A549 (cell line): ENCODE results near the gene PASK. TPM values are rescaled to one million over a fixed set of nuclear protein-coding genes. Genes with fewer than 3 reads are reported as not detected.

Source experiments
- ATAC-seq, 2 experiments: fragments of 200-7000 bp in 1 of 2; fragments of >200 bp in 1 of 2; cut with Nextera tagmentation in 1 of 2; cut with Tn5 transposase in 1 of 2; 3 replicates each; pipeline versions ENCODE4 v1.8.0 to v1.9.1; 2018 to 2020; ENCODE audit warnings: mild to moderate bottlenecking in 1 of 2, moderate library complexity in 1 of 2
- CTCF ChIA-PET: fragments of 300-600 bp; sonication (Branson Sonifier 250); formaldehyde crosslinking; extraction: SDS; loops from one replicate; lab custom pipeline; 2021; ENCODE audit warnings: antibody characterized with exemption, inconsistent platforms; lab: Yijun Ruan, JAX
- POLR2A ChIA-PET: fragments of 350-600 bp; formaldehyde crosslinking; extraction: SDS; loops from one replicate; lab custom pipeline; 2021; ENCODE audit warnings: antibody characterized with exemption, inconsistent platforms; lab: Yijun Ruan, JAX
- DNase-seq, 2 experiments: peaks; one replicate each; pipeline versions ENCODE4 v3.0.0 to v3.0.0-alpha.2; 2011 to 2016; ENCODE audit warnings: low read depth in 1 of 2, low spot score in 1 of 2
- FAIRE-seq: peaks from 2 replicates; lab custom pipeline; 2011; peaks lifted over from hg19 to GRCh38; lab: Jason Lieb, UNC
- H3K27ac ChIP-seq, 2 experiments: fragments of >200 bp; sonication (Bioruptor Twin); formaldehyde crosslinking; 3 replicates each; pipeline ENCODE4 v1.5.1; 2016 to 2017
- H3K4me1 ChIP-seq: fragments of >200 bp; sonication (Bioruptor Twin); formaldehyde crosslinking; 3 replicates; pipeline ENCODE4 v1.6.1; 2016
- H3K4me2 ChIP-seq: fragments of >200 bp; sonication (Bioruptor Twin); formaldehyde crosslinking; 3 replicates; pipeline ENCODE4 v1.6.1; 2016
- H3K4me3 ChIP-seq: fragments of >200 bp; sonication (Bioruptor Twin); formaldehyde crosslinking; 3 replicates; pipeline ENCODE4 v1.5.1; 2016
- H3K9me3 ChIP-seq: fragments of >200 bp; sonication (Bioruptor Twin); formaldehyde crosslinking; 3 replicates; pipeline ENCODE4 v1.6.1; 2016
- BHLHE40 ChIP-seq: IDR thresholded peaks from 2 replicates; pipeline ENCODE4 v1.6.1; 2012; ENCODE audit warnings: low read depth, low read length, inconsistent platforms
- CBX8 ChIP-seq: fragments of 200-600 bp; sonication (generic); IDR thresholded peaks from 2 replicates; pipeline ENCODE4 v1.6.1; 2016
- E2F6 ChIP-seq: IDR thresholded peaks from 2 replicates; pipeline ENCODE4 v1.6.1; 2012; ENCODE audit warnings: low read depth, borderline replicate concordance
- EHF ChIP-seq: fragments of 250-450 bp; sonication (Bioruptor Pico); IDR thresholded peaks from 2 replicates; pipeline ENCODE4 v1.5.0; 2020; ENCODE audit warnings: mild to moderate bottlenecking
- GATA3 ChIP-seq: IDR thresholded peaks from 2 replicates; pipeline ENCODE4 v1.6.1; 2012; ENCODE audit warnings: borderline replicate concordance
- HOXA7 ChIP-seq: fragments of 250-450 bp; sonication (Bioruptor Pico); IDR thresholded peaks from 2 replicates; pipeline ENCODE4 v1.5.0; 2020; ENCODE audit warnings: mild to moderate bottlenecking, moderate library complexity
- JUN ChIP-seq, 2 experiments: fragments of >200 bp; sonication (Bioruptor Twin); formaldehyde crosslinking; IDR thresholded peaks; 2 replicates in 1 of 2; 3 replicates in 1 of 2; pipeline ENCODE4 v1.6.1; 2016 to 2017
- MAZ ChIP-seq: fragments of 150-350 bp; IDR thresholded peaks from 2 replicates; pipeline ENCODE4 v1.6.1; 2014; ENCODE audit warnings: antibody characterized with exemption, low read depth, low read length, borderline replicate concordance
- NR3C1 ChIP-seq: fragments of >200 bp; sonication (Bioruptor Twin); formaldehyde crosslinking; IDR thresholded peaks from 3 replicates; pipeline ENCODE4 v1.6.1; 2017
- RARB ChIP-seq: fragments of 250-450 bp; sonication (Bioruptor Pico); IDR thresholded peaks from 2 replicates; pipeline ENCODE4 v1.8.0; 2021; ENCODE audit warnings: mild to moderate bottlenecking, moderate library complexity
- REST ChIP-seq: fragments of 200-600 bp; sonication (generic); IDR thresholded peaks from 2 replicates; pipeline ENCODE4 v1.6.1; 2016; ENCODE audit warnings: antibody characterized with exemption, mild to moderate bottlenecking, moderate library complexity
- ZC3H11A ChIP-seq: fragments of 450-650 bp; IDR thresholded peaks from 2 replicates; pipeline ENCODE4 v1.6.1; 2014; ENCODE audit warnings: antibody characterized with exemption, mild to moderate bottlenecking
- ZNF302 ChIP-seq: fragments of 250-450 bp; sonication (Bioruptor Pico); IDR thresholded peaks from 2 replicates; pipeline ENCODE4 v1.9.0; 2021; ENCODE audit warnings: inconsistent platforms, mild to moderate bottlenecking, moderate library complexity
- WGBS: methylation state at CpG from one replicate; pipeline ENCODE4 v1.1.6; 2017; ENCODE audit errors: missing lambda C conversion rate; 5-methylcytosine and 5-hydroxymethylcytosine counted together
- polyA plus RNA-seq, 4 experiments: library from polyadenylated mRNA; depleted of rRNA in 3 of 4; stranded (reverse); fragments of >200 nt; fragmentation: RNase III in 1 of 4; extraction: RNeasy Plus Mini Kit Qiagen cat#74134 plus additional on column Dnase treatment in 1 of 4; gene quantifications; 2 replicates in 3 of 4; 3 replicates in 1 of 4; pipeline ENCODE4 v1.2.3, GENCODE V29; 2011 to 2017
- TF ChIP-seq, protein P1 (sequence below): IDR thresholded peaks from 2 replicates; pipeline ENCODE4 v1.6.1; 2012
- TF ChIP-seq, protein P2 (sequence below): fragments of >200 bp; sonication (Bioruptor Twin); formaldehyde crosslinking; IDR thresholded peaks from 3 replicates; pipeline ENCODE4 v1.6.1; 2016
- TF ChIP-seq, protein P3 (sequence below): fragments of >200 bp; sonication (Bioruptor Twin); formaldehyde crosslinking; IDR thresholded peaks from 3 replicates; pipeline ENCODE4 v1.5.1; 2016

PASK gene
- polyA plus RNA-seq, 2 of the 4 experiments (the other 2 are of a cell fraction), result 7.4 to 12.4 TPM

DNA sequence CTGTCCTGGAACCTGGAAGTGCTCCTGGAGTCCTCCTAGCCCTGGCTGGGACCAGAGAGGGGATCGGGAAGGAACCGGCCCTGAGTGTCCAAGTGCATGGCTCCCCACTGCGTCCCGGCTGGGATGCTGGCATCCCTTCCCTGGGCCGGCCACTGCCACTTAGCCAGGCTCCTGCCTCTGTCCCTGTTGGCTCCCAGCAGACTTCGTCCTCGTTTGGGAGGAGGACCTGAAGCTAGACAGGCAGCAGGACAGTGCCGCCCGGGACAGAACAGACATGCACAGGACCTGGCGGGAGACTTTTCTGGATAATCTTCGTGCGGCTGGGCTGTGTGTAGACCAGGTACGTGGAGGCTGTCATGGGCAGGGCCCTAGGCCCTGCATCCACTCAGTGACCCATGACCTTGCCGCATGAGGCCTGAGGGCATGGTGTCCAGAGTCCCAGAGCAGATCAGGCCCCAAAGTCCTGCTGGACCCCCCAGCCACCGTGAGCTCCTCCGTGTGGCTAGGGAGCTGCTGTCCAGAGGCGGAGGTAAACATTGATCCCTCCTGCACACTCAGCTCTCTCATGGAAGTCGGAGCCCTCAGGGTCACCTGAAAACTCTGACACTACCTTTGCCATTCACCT, 46.3 kb upstream of the PASK start:
- FAIRE-seq (no peak), DNase-seq (no peak)
- no peak for TF ChIP-seq GATA3
- TF ChIP-seq, protein P1, sequence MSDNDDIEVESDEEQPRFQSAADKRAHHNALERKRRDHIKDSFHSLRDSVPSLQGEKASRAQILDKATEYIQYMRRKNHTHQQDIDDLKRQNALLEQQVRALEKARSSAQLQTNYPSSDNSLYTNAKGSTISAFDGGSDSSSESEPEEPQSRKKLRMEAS, result no peak
- TF ChIP-seq, all 56 proteins: peak for 0
- H3K4me1 ChIP-seq, result no peaks in the 10 kb centered on the region
- no peak overlapping the region for H3K4me3 ChIP-seq
- no peaks in the 10 kb centered on the region for H3K9me3 ChIP-seq
- no peak overlapping the region for H3K27ac ChIP-seq
- POLR2A ChIA-PET, result no interaction called here
- peak in 1 of 2 experiments; percentile 16; a peak in 1 of 6 replicates for ATAC-seq
- CTCF ChIA-PET, result interaction anchor here (1.0 to 1.3 kb wide), 3 partner anchors 12 to 23 kb away, joined by 4 to 5 read pairs (median 5); no protein-coding TSS in a partner anchor
- H3K4me2 ChIP-seq, result no peak overlapping the region
- WGBS, result 80% methylated on average over 11 of the region's 18 CpGs

DNA sequence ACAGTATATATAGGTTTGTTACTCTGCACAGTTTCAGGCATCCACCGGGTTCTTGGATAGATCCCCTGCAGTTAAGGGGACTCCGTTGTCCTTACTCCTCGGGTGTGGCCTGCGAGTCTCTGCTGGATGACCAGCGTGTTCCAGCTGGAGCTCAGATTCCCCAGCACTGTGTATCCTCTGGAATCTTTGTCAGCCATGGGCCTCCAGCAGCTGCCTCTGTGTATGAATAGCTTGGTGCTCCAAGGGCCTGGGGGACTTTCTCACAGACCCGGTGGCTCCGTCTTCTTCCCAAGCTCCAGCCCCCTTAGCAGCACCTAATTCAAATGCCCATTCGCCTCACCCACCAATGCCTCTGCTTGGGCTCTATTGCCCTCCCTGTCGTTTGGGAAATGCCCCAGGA, 45.5 kb upstream of the PASK start:
- DNase-seq (no peak), ATAC-seq (no peak), FAIRE-seq (no peak)
- Histone ChIP-seq H3K9me3 (no peaks in the 10 kb centered on the region), H3K4me2 (no peak overlapping the region), H3K4me3 (no peak overlapping the region), H3K27ac (no peak overlapping the region), H3K4me1 (no peaks in the 10 kb centered on the region)
- ChIA-PET POLR2A (no interaction called here), CTCF (no interaction called here)
- 58% methylated on average over 9 of the region's 9 CpGs for WGBS
- TF ChIP-seq MAZ (no peak), HOXA7 (CRISPR knock-in tag) (no peak), REST (no peak), CBX8 (no peak), JUN (IDR thresholded peaks at IDR 0.05) (no peak), NR3C1 (no peak), ZC3H11A (no peak)

- Histone ChIP-seq H3K27ac (no peak overlapping the region), H3K4me2 (no peak overlapping the region), H3K4me3 (no peak overlapping the region), H3K4me1 (peaks cover 1% of the 10 kb centered on the region; the same call in 1 of the 3 replicates), H3K9me3 (no peaks in the 10 kb centered on the region)
- FAIRE-seq (no peak), DNase-seq (no peak), ATAC-seq (no peak)
- CTCF ChIA-PET, result no interaction called here
- WGBS, result 80% methylated on average over 8 of the region's 8 CpGs
- POLR2A ChIA-PET, result interaction anchor here (0.6 kb wide), 1 partner anchor 279 kb away, joined by 3 read pairs; no protein-coding TSS in a partner anchor
- TF ChIP-seq, protein P2, sequence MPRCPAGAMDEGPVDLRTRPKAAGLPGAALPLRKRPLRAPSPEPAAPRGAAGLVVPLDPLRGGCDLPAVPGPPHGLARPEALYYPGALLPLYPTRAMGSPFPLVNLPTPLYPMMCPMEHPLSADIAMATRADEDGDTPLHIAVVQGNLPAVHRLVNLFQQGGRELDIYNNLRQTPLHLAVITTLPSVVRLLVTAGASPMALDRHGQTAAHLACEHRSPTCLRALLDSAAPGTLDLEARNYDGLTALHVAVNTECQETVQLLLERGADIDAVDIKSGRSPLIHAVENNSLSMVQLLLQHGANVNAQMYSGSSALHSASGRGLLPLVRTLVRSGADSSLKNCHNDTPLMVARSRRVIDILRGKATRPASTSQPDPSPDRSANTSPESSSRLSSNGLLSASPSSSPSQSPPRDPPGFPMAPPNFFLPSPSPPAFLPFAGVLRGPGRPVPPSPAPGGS, result no peak
- TF ChIP-seq JUN (IDR thresholded peaks at IDR 0.05) (no peak), RARB (CRISPR knock-in tag) (no peak), REST (no peak), E2F6 (no peak), ZNF302 (CRISPR knock-in tag) (no peak), BHLHE40 (no peak), EHF (CRISPR knock-in tag) (no peak)
- TF ChIP-seq, protein P3, sequence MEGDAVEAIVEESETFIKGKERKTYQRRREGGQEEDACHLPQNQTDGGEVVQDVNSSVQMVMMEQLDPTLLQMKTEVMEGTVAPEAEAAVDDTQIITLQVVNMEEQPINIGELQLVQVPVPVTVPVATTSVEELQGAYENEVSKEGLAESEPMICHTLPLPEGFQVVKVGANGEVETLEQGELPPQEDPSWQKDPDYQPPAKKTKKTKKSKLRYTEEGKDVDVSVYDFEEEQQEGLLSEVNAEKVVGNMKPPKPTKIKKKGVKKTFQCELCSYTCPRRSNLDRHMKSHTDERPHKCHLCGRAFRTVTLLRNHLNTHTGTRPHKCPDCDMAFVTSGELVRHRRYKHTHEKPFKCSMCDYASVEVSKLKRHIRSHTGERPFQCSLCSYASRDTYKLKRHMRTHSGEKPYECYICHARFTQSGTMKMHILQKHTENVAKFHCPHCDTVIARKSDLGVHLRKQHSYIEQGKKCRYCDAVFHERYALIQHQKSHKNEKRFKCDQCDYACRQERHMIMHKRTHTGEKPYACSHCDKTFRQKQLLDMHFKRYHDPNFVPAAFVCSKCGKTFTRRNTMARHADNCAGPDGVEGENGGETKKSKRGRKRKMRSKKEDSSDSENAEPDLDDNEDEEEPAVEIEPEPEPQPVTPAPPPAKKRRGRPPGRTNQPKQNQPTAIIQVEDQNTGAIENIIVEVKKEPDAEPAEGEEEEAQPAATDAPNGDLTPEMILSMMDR, result no peak
Measured at GRCh38 chr2:241193271-241193670, 44.0 kb upstream of the PASK start.
